ENCODE data around the gene BUD23. TPM values are rescaled to one million over a fixed set of nuclear protein-coding genes. Genes with fewer than 3 reads are reported as not detected.
A peak's percentile ranks its signal among the peaks of the same experiment; 100 is the strongest.

The BUD23 gene
- total and polyA plus RNA-seq, 9 of the 15 experiments (the other 6 are each of a cell fraction or from before 2014, with no cell fraction given), result 79.5 to 270 (median 150) TPM

- no peak; the same call in 1 of the 2 replicates for TF ChIP-seq ZNF766 (CRISPR knock-in tag; conservative IDR thresholded peaks at IDR 0.05)
- TF ChIP-seq ZNF274 (IDR thresholded peaks at IDR 0.05; ENCODE audit: borderline replicate concordance, low read depth, low read length), result no peak
- TF ChIP-seq RUNX1 (IDR thresholded peaks at IDR 0.05; ENCODE audit: low read depth), result no peak
- TF ChIP-seq ARHGAP35 (IDR thresholded peaks at IDR 0.05; ENCODE audit: partially characterized antibody), result no peak
- TF ChIP-seq HDAC2 (IDR thresholded peaks at IDR 0.05), result peak; percentile 78; the same call in 1 of the 2 replicates
- peak; percentile 89 for TF ChIP-seq RBBP5 (IDR thresholded peaks at IDR 0.05; ENCODE audit: borderline replicate concordance, insufficient read depth, low read length, poor library complexity, severe bottlenecking)
- no peak; the same call in 1 of the 2 replicates for TF ChIP-seq JUND (IDR thresholded peaks at IDR 0.05; ENCODE audit: borderline replicate concordance, low read depth, low read length)
- peak; percentile 15; the same call in 1 of the 3 replicates for TF ChIP-seq JUND (tag; IDR thresholded peaks at IDR 0.05; ENCODE audit: borderline replicate concordance, low read depth, low read length)
- TF ChIP-seq, protein P1, sequence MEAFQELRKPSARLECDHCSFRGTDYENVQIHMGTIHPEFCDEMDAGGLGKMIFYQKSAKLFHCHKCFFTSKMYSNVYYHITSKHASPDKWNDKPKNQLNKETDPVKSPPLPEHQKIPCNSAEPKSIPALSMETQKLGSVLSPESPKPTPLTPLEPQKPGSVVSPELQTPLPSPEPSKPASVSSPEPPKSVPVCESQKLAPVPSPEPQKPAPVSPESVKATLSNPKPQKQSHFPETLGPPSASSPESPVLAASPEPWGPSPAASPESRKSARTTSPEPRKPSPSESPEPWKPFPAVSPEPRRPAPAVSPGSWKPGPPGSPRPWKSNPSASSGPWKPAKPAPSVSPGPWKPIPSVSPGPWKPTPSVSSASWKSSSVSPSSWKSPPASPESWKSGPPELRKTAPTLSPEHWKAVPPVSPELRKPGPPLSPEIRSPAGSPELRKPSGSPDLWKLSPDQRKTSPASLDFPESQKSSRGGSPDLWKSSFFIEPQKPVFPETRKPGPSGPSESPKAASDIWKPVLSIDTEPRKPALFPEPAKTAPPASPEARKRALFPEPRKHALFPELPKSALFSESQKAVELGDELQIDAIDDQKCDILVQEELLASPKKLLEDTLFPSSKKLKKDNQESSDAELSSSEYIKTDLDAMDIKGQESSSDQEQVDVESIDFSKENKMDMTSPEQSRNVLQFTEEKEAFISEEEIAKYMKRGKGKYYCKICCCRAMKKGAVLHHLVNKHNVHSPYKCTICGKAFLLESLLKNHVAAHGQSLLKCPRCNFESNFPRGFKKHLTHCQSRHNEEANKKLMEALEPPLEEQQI (IDR thresholded peaks at IDR 0.05), result no peak; the same call in 1 of the 2 replicates
- no peak for TF ChIP-seq ZNF785 (CRISPR knock-in tag; IDR thresholded peaks at IDR 0.05)
- peak; percentile 69; the same call in 1 of the 2 replicates for TF ChIP-seq ZBTB7A (IDR thresholded peaks at IDR 0.05; ENCODE audit: borderline replicate concordance, control insufficient read depth, low read depth, low read length)
- TF ChIP-seq ZNF764 (CRISPR knock-in tag; IDR thresholded peaks at IDR 0.05; ENCODE audit: low read depth), result no peak
- TF ChIP-seq, protein P2, sequence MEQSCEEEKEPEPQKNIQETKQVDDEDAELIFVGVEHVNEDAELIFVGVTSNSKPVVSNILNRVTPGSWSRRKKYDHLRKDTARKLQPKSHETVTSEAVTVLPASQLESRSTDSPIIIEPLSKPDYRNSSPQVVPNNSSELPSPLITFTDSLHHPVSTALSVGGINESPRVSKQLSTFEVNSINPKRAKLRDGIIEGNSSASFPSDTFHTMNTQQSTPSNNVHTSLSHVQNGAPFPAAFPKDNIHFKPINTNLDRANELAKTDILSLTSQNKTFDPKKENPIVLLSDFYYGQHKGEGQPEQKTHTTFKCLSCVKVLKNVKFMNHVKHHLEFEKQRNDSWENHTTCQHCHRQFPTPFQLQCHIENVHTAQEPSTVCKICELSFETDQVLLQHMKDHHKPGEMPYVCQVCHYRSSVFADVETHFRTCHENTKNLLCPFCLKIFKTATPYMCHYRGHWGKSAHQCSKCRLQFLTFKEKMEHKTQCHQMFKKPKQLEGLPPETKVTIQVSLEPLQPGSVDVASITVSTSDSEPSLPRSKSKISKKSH (CRISPR knock-in tag; IDR thresholded peaks at IDR 0.05), result no peak
- TF ChIP-seq ZFP91 (CRISPR knock-in tag; IDR thresholded peaks at IDR 0.05), result no peak; the same call in 1 of the 2 replicates
- peak; percentile 92 for TF ChIP-seq SUPT5H (IDR thresholded peaks at IDR 0.05)
- TF ChIP-seq EZH2 (IDR thresholded peaks at IDR 0.05; ENCODE audit: borderline replicate concordance, low read depth, low read length), result no peak
- no peak for TF ChIP-seq ARID2 (IDR thresholded peaks at IDR 0.05)
- TF ChIP-seq HDAC8 (tag; IDR thresholded peaks at IDR 0.05), result no peak
- no peak for TF ChIP-seq DDX20 (tag; IDR thresholded peaks at IDR 0.05; ENCODE audit: low read depth)
Measured at GRCh38 chr7:73683056-73683787, at the start of gene BUD23, which contains the start of gene DNAJC30 (continued).
